H7 (cell line): ENCODE data around the gene ADIPOR1. TPM values are rescaled to one million over a fixed set of nuclear protein-coding genes. Genes with fewer than 3 reads are reported as not detected.
"Not testable (repeated sequence)": the region's sequence is repeated elsewhere in the genome, so short reads cannot be mapped to it uniquely, and the experiment has no call there.

Source experiments
- DNase-seq: peaks from one replicate; pipeline ENCODE4 v3.0.0; 2012
- H3K27me3 ChIP-seq: 2 replicates; pipeline ENCODE4 v1.6.0; 2011; ENCODE audit warnings: mild to moderate bottlenecking, low read length; ENCODE audit not compliant: control insufficient read depth, insufficient read depth
- H3K36me3 ChIP-seq: replicated peaks from 2 replicates; pipeline ENCODE4 v1.5.1; 2011; ENCODE audit warnings: low read length; ENCODE audit not compliant: control insufficient read depth, insufficient read depth
- H3K4me3 ChIP-seq: 2 replicates; pipeline ENCODE4 v1.5.1; 2011; ENCODE audit warnings: low read depth, mild to moderate bottlenecking, control low read depth, low read length, moderate library complexity; ENCODE audit not compliant: insufficient read depth
- total RNA-seq: library from RNA; depleted of rRNA; stranded (reverse); fragments of >200 nt; shearing (Covaris generic); gene quantifications from 2 replicates; pipeline ENCODE4 v1.2.3, GENCODE V29; 2014

Gene ADIPOR1
- total RNA-seq, 1 experiment from 2014 or later, result 133 TPM

- not testable (repeated sequence) for H3K4me3 ChIP-seq, DNase-seq, H3K36me3 ChIP-seq, H3K27me3 ChIP-seq
Measured at GRCh38 chr1:202986120-202986519, 28.0 kb upstream of the ADIPOR1 start.

GRCh38 chr1:202982715-202983430 lies 24.8 kb upstream of the ADIPOR1 start:
- DNase-seq, result no peak
- H3K36me3 ChIP-seq, result no peaks in the 10 kb centered on the region
- H3K4me3 ChIP-seq, result no peak overlapping the region
- no peaks in the 10 kb centered on the region; the same call in 1 of the 2 replicates for H3K27me3 ChIP-seq

- Histone ChIP-seq H3K4me3 (no peak overlapping the region), H3K36me3 (no peaks in the 10 kb centered on the region), H3K27me3 (no peaks in the 10 kb centered on the region; the same call in 1 of the 2 replicates)
- DNase-seq, result no peak
Measured at GRCh38 chr1:202981939-202982338, 23.8 kb upstream of the ADIPOR1 start.

GRCh38 chr1:202979459-202979858 lies 21.3 kb upstream of the ADIPOR1 start:
- no peak overlapping the region for H3K4me3 ChIP-seq
- no peaks in the 10 kb centered on the region for H3K36me3 ChIP-seq
- peaks cover 2% of the 10 kb centered on the region; the same call in 1 of the 2 replicates for H3K27me3 ChIP-seq
- no peak for DNase-seq

- DNase-seq, result no peak
Measured at GRCh38 chr1:202976633-202977032, 18.5 kb upstream of the ADIPOR1 start.

GRCh38 chr1:202974856-202975255 lies 16.7 kb upstream of the ADIPOR1 start:
- H3K4me3 ChIP-seq, result no peak overlapping the region
- H3K36me3 ChIP-seq, result no peaks in the 10 kb centered on the region
- no peak for DNase-seq
- H3K27me3 ChIP-seq, result peaks cover 5% of the 10 kb centered on the region

More at GRCh38 chr1:202976633-202977032, 18.5 kb upstream of the ADIPOR1 start:
- H3K4me3 ChIP-seq, result no peak overlapping the region
- H3K27me3 ChIP-seq, result peaks cover 5% of the 10 kb centered on the region
- no peaks in the 10 kb centered on the region for H3K36me3 ChIP-seq

DNA sequence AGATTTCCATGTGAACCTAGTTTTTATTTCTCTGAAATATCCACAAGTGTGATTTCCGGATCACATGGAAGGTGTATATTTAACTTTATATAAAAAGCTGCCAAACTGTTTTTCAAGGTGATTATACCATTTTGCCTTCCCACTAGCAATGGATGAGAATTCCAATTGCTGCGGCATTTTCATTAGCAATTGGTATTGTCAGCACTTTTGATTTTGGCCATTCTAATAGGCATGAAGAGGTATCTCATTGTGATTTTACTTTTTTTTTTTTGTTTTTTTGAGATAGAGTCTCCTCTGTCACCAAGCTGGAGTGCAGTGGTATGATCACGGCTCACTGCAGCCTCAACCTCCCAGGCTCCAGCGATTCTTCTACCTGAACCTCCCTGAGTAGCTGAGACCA lies 13.9 kb upstream of the ADIPOR1 start:
- no peak overlapping the region for H3K4me3 ChIP-seq
- H3K36me3 ChIP-seq, result no peaks in the 10 kb centered on the region
- DNase-seq, result no peak
- H3K27me3 ChIP-seq, result peaks cover 11% of the 10 kb centered on the region

- peak; percentile 79 for DNase-seq
- Histone ChIP-seq H3K4me3 (no peak overlapping the region), H3K36me3 (no peaks in the 10 kb centered on the region; the same call in 1 of the 2 replicates), H3K27me3 (peaks cover 11% of the 10 kb centered on the region)
Measured at GRCh38 chr1:202968895-202969295, 10.8 kb upstream of the ADIPOR1 start.

- DNase-seq, result no peak
- Histone ChIP-seq H3K36me3 (no peaks in the 10 kb centered on the region; the same call in 1 of the 2 replicates), H3K4me3 (no peak overlapping the region), H3K27me3 (peaks cover 11% of the 10 kb centered on the region)
Measured at GRCh38 chr1:202968351-202968750, 10.2 kb upstream of the ADIPOR1 start.

DNA sequence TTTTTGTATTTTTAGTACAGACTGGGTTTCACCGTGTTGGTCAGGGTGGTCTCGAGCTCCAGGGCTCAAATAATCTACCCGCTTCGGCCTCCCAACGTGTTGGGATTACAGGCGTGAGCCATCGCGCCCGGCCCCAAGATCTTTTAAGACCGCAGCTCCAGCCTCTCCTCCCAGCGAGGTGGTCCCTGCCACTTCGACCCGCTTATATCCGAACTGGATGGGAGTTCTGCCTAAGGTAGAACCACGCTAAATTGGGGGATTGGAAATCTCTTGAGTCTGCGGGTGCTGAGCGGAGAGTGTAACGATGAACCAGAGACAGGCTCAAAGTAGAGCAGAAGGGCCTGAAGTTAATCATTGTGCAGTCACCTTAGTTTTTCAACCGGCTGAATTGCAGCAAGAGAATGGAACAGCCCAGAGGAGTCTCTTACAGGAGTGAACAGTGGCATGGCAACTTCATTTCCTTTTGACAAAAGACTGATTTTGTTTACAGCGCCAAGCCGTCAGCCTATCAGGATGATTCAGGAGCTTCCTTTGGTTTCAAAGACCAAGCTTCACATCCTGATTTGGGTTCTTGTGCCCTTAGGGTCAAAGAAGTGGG lies 9.7 kb upstream of the ADIPOR1 start:
- H3K4me3 ChIP-seq, result peak overlapping the region; percentile 57
- H3K36me3 ChIP-seq, result no peaks in the 10 kb centered on the region; the same call in 1 of the 2 replicates
- H3K27me3 ChIP-seq, result peaks cover 11% of the 10 kb centered on the region
- DNase-seq, result peak; percentile 55

DNA sequence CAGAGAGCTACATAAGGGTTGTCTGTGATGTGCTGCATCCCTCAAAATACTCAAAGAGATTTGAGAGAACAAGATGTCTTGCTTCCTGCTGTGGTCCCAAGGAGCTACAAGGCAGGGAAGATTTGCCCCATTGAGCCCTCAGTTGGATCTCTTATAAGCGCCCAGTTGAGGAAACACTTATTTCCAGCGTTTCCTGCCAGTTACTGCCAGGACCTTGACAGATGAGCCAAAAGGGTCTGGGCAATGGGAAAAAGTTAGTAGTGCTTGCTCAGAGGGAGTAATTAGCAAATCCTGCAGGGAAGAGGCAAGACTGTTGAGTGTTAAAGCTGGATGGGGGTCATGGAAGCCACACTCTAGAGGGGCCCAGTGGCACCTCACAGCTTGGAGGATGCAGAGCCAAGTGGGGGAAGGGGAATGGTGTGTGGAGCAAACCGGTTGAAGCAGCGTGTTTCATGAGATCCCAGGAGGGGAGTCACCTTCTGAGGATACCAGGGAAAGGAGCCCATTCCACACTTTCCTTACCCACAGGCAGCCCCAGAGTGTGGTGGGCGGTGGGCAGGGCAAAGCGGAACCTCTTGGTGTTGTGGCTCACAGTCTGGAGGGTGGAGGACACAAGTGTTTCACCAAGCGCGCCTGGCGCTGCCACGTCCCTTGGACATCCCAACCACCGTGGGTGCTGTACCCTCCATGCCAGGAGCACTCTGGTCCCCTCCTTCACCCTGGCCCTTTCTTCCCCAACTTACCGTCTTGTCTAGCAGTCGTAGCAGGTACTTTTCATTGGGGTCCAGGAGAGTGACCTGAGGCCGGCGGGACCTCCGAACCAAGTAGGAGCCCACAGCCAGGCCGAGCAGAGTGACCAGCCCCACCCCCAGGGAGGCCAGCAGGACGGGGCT lies 8.1 kb upstream of the ADIPOR1 start:
- peaks cover 11% of the 10 kb centered on the region for H3K27me3 ChIP-seq
- DNase-seq, result no peak
- peak overlapping the region; percentile 90 for H3K4me3 ChIP-seq
- H3K36me3 ChIP-seq, result no peaks in the 10 kb centered on the region; the same call in 1 of the 2 replicates

GRCh38 chr1:202965422-202965821 lies 7.3 kb upstream of the ADIPOR1 start:
- H3K27me3 ChIP-seq, result peaks cover 11% of the 10 kb centered on the region
- H3K36me3 ChIP-seq, result no peaks in the 10 kb centered on the region; the same call in 1 of the 2 replicates
- DNase-seq, result no peak
- no peak overlapping the region for H3K4me3 ChIP-seq

GRCh38 chr1:202964791-202965410 lies 6.8 kb upstream of the ADIPOR1 start:
- Histone ChIP-seq H3K4me3 (no peak overlapping the region), H3K36me3 (no peaks in the 10 kb centered on the region; the same call in 1 of the 2 replicates), H3K27me3 (peaks cover 11% of the 10 kb centered on the region)
- DNase-seq, result no peak

DNA sequence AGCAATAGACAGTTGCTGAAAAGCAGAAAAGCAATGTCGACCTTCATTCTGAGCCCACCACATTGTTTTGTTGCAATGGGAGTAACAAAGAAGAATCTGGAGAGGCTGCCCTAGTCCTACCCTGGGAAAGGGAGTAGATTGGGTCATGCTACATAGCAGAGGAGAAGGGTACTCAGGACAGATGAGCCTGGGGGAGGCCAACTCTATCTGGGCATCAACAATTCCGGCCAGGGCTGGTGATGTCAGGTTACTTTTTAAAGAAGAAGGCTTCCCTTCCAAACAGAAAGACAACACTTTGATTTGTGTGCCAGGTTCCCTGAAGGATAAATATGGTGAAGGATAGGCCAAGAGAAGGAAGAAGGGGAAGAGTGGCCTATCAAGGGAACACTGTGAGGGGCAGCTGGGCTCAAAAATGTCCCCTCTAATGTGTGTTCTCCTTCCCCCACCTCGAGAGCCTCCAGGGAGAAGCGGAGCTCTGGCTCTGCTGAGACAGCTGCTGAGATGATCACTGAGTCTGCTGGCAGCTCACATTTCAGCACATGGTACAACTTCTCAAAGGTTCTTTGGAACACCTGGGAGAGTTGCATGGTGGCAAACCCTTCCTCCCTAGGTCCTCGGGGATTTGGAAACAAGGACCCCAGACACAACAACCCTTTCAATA lies 3.2 kb upstream of the ADIPOR1 start:
- Histone ChIP-seq H3K27me3 (peaks cover 1% of the 10 kb centered on the region; the same call in 1 of the 2 replicates), H3K4me3 (no peak overlapping the region), H3K36me3 (no peaks in the 10 kb centered on the region; the same call in 1 of the 2 replicates)
- DNase-seq, result no peak
